WTC11 (cell line): Measurements from ENCODE around the gene TMEM225B. TPM values are rescaled to one million over a fixed set of nuclear protein-coding genes. Genes with fewer than 3 reads are reported as not detected.
A peak's percentile ranks its signal among the peaks of the same experiment; 100 is the strongest.

Experiments used
- ATAC-seq: fragments of 200-7000 bp; cut with Tn5 transposase; 2 replicates; pipeline ENCODE4 v1.10.0; 2021; ENCODE audit warnings: mild to moderate bottlenecking, moderate library complexity
- CTCF ChIA-PET: fragments of 300-600 bp; sonication (Branson Sonifier 250); formaldehyde crosslinking; loops from one replicate; lab custom pipeline; 2021; ENCODE audit warnings: antibody characterized with exemption; lab: Charles Lee
- POLR2A ChIA-PET: fragments of 350-600 bp; sonication (Branson Sonifier 250); formaldehyde crosslinking; loops from one replicate; lab custom pipeline; 2021; ENCODE audit warnings: antibody characterized with exemption; lab: Charles Lee
- DNase-seq: peaks from one replicate; pipeline ENCODE4 v3.0.0; 2021; ENCODE audit warnings: low spot score
- H3K27ac Mint-ChIP-seq: 2 replicates; pipeline ENCODE4 v1.8.0; 2021; ENCODE audit warnings: mixed read lengths
- H3K27me3 Mint-ChIP-seq: 2 replicates; pipeline ENCODE4 v1.8.0; 2021; ENCODE audit warnings: low read depth, mild to moderate bottlenecking, moderate library complexity, mixed read lengths
- H3K36me3 Mint-ChIP-seq: 2 replicates; pipeline ENCODE4 v1.8.0; 2021; ENCODE audit warnings: mixed read lengths
- H3K4me1 Mint-ChIP-seq: 2 replicates; pipeline ENCODE4 v1.8.0; 2022; ENCODE audit warnings: mixed read lengths
- H3K4me3 Mint-ChIP-seq: 2 replicates; pipeline ENCODE4 v1.8.0; 2021; ENCODE audit warnings: mild to moderate bottlenecking, moderate library complexity, mixed read lengths
- H3K9me3 Mint-ChIP-seq: 2 replicates; pipeline ENCODE4 v1.8.0; 2021; ENCODE audit warnings: mixed read lengths
- ATF1 ChIP-seq: sonication (generic); formaldehyde crosslinking; IDR thresholded peaks from 2 replicates; pipeline ENCODE4 v1.8.1; 2023; ENCODE audit warnings: mild to moderate bottlenecking, moderate library complexity, missing genetic modification reagents
- CREB1 ChIP-seq: sonication (generic); formaldehyde crosslinking; IDR thresholded peaks from 2 replicates; pipeline ENCODE4 v1.8.0; 2023; ENCODE audit warnings: mild to moderate bottlenecking, missing genetic modification reagents
- ELF4 ChIP-seq: sonication (generic); formaldehyde crosslinking; IDR thresholded peaks from 2 replicates; pipeline ENCODE4 v1.8.1; 2022; ENCODE audit warnings: low read depth, mild to moderate bottlenecking, moderate library complexity, missing genetic modification reagents
- ETV6 ChIP-seq: sonication (generic); formaldehyde crosslinking; IDR thresholded peaks from 2 replicates; pipeline ENCODE4 v1.8.1; 2022; ENCODE audit warnings: mild to moderate bottlenecking, missing genetic modification reagents
- FOXK1 ChIP-seq: sonication (generic); formaldehyde crosslinking; IDR thresholded peaks from 2 replicates; pipeline ENCODE4 v1.8.0; 2022; ENCODE audit warnings: mild to moderate bottlenecking, moderate library complexity, missing genetic modification reagents
- FOXP1 ChIP-seq: sonication (generic); formaldehyde crosslinking; IDR thresholded peaks from 2 replicates; pipeline ENCODE4 v1.8.0; 2022; ENCODE audit warnings: missing genetic modification reagents, mild to moderate bottlenecking, moderate library complexity, borderline replicate concordance
- GABPB1 ChIP-seq: sonication (generic); formaldehyde crosslinking; IDR thresholded peaks from 2 replicates; pipeline ENCODE4 v1.8.1; 2023; ENCODE audit warnings: mild to moderate bottlenecking, missing genetic modification reagents
- GRHL2 ChIP-seq: fragments of 250-450 bp; sonication (Bioruptor Pico); IDR thresholded peaks from 2 replicates; pipeline ENCODE4 v1.8.0; 2022; ENCODE audit warnings: mild to moderate bottlenecking, moderate library complexity; ENCODE audit not compliant: insufficient replicate concordance, severe bottlenecking
- GTF2I ChIP-seq: fragments of 250-450 bp; sonication (Bioruptor Pico); conservative IDR thresholded peaks from 2 replicates; pipeline ENCODE4 v1.4.0; 2021; ENCODE audit warnings: mild to moderate bottlenecking
- HMGA2 ChIP-seq: fragments of 250-450 bp; sonication (Bioruptor Pico); IDR thresholded peaks from 2 replicates; pipeline ENCODE4 v1.4.0; 2021; ENCODE audit warnings: mild to moderate bottlenecking, moderate library complexity
- MYBL2 ChIP-seq: sonication (generic); formaldehyde crosslinking; IDR thresholded peaks from 2 replicates; pipeline ENCODE4 v1.8.1; 2023; ENCODE audit warnings: mild to moderate bottlenecking, moderate library complexity, missing genetic modification reagents
- SP1 ChIP-seq: sonication (generic); formaldehyde crosslinking; conservative IDR thresholded peaks from 2 replicates; pipeline ENCODE4 v1.8.1; 2022; ENCODE audit warnings: missing genetic modification reagents
- ZNF121 ChIP-seq: sonication (generic); formaldehyde crosslinking; IDR thresholded peaks from 2 replicates; pipeline ENCODE4 v1.8.0; 2023; ENCODE audit warnings: missing genetic modification reagents
- ZNF416 ChIP-seq: fragments of 250-450 bp; sonication (Bioruptor Pico); IDR thresholded peaks from 2 replicates; pipeline ENCODE4 v1.9.0; 2021; ENCODE audit warnings: mild to moderate bottlenecking, inconsistent platforms
- ZNF671 ChIP-seq: fragments of 250-450 bp; sonication (Bioruptor Pico); IDR thresholded peaks from 2 replicates; pipeline ENCODE4 v1.8.0; 2021; ENCODE audit warnings: mild to moderate bottlenecking
- total RNA-seq: library from RNA; stranded (reverse); gene quantifications from 3 replicates; pipeline ENCODE4 v1.2.3, GENCODE V29; 2021
- TF ChIP-seq, protein P1 (sequence below): sonication (generic); formaldehyde crosslinking; IDR thresholded peaks from 2 replicates; pipeline ENCODE4 v1.8.1; 2023; ENCODE audit warnings: mild to moderate bottlenecking, missing genetic modification reagents, borderline replicate concordance
- TF ChIP-seq, protein P2 (sequence below): sonication (generic); formaldehyde crosslinking; IDR thresholded peaks from 2 replicates; pipeline ENCODE4 v1.8.1; 2023; ENCODE audit warnings: mild to moderate bottlenecking, missing genetic modification reagents
- TF ChIP-seq, protein P3 (sequence below): sonication (generic); formaldehyde crosslinking; IDR thresholded peaks from 2 replicates; pipeline ENCODE4 v1.8.1; 2023; ENCODE audit warnings: mild to moderate bottlenecking, missing genetic modification reagents, moderate library complexity
- TF ChIP-seq, protein P4 (sequence below): sonication (generic); formaldehyde crosslinking; IDR thresholded peaks from 2 replicates; pipeline ENCODE4 v1.8.1; 2022; ENCODE audit warnings: mild to moderate bottlenecking, missing genetic modification reagents, moderate library complexity, borderline replicate concordance
- TF ChIP-seq, protein P5 (sequence below): sonication (generic); formaldehyde crosslinking; IDR thresholded peaks from 2 replicates; pipeline ENCODE4 v1.8.0; 2023; ENCODE audit warnings: missing genetic modification reagents, mild to moderate bottlenecking, borderline replicate concordance

TMEM225B gene
- total RNA-seq, 1 experiment from 2014 or later: 0.81 TPM

DNA sequence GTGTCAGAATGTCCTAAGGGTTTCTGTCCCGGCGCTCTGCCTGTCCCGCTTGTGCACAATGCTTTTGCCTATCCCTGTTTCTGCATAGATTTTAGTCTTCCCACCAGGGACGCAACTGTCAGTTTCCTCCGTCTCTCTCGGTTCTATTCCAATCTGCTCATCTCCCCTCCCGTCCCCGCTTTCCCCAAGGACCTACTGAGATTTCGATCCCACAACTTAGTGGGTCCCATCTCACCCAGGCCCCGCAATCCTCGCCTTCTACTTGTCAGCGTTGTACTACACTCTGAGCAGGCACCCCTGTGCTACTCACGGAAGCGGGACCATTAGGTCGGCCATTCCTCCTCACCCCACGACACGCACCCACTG, 40.1 kb upstream of the TMEM225B start:
- H3K4me1 Mint-ChIP-seq: peaks cover 11% of the 10 kb centered on the region
- no peak for ATAC-seq
- peaks cover 29% of the 10 kb centered on the region for H3K36me3 Mint-ChIP-seq
- H3K27me3 Mint-ChIP-seq: no peaks in the 10 kb centered on the region
- H3K4me3 Mint-ChIP-seq: peak overlapping the region; percentile 98
- ChIA-PET POLR2A (interaction anchor here (0.6 to 2.6 kb wide), 4 partner anchors 35 to 83 kb away, joined by 3 to 8 read pairs (median 3); partner anchors contain the start of gene ZNF394), CTCF (interaction anchor here (1.9 to 3.7 kb wide), 3 partner anchors 23 to 59 kb away, joined by 7 to 16 read pairs (median 15); partner anchors contain the start of gene ZSCAN25)
- peak overlapping the region; percentile 94 for H3K27ac Mint-ChIP-seq
- H3K9me3 Mint-ChIP-seq: no peaks in the 10 kb centered on the region
- TF ChIP-seq HMGA2: no peak
- no peak for DNase-seq

DNA sequence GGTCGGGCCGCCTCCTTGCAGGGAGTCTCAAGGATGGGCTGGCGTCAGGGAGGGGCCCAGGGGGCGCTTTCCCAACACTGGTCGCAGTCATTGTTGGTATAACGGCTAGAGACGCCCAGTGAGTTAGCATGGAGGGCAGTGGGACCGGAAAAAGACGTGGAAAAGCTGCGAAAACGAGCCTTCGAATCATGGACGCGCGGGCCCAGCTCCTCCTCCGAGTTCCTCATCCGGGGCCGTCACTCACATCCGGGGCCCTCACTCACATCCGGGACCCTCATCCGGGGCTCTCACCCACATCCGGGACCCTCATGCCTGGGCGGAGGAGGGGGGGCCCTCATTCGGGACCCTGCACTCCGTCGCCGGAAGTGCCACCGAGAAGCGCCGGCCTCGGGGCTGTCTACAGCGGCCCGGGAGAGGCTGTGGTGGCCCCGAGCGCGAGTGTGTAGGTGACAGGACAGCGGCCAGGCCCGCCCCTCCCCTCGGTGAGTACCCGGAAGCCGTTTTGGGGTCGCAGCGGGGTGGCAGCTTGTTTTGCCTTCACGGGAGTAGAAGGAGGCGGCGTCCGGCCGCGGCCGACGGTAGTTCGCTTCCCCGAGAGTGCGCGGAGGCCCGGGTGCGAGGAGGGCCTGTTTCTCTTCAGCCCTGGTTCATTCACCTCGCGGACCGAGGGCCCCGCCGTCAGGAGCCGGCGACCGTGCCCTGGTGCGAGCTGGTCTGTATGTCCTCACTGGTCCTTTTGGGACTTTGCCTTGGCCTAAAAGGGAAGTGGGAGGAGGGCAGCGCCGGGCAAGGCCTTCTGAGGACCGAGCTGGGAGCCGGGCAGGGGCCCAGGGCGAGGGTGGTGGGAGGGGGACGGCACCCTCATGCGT, 39.5 kb upstream of the TMEM225B start, which contains the start of gene ZNF655:
Gene ZNF655 (plus strand): TSS at position 337 of the 869 bp plus-strand sequence. CDS start 1,918 bp downstream, outside the sequence.
- H3K4me1 Mint-ChIP-seq: peaks cover 11% of the 10 kb centered on the region
- peak within 1 kb of the TSS; percentile 98 for H3K4me3 Mint-ChIP-seq
- H3K36me3 Mint-ChIP-seq: peaks cover 31% of the 10 kb centered on the region
- CTCF ChIA-PET: interaction anchor here (0.6 to 3.7 kb wide), 4 partner anchors 22 to 322 kb away, joined by 4 to 16 read pairs (median 11); partner anchors contain the start of gene ZSCAN25
- POLR2A ChIA-PET: interaction anchor here (0.6 to 2.6 kb wide), 5 partner anchors 35 to 150 kb away, joined by 3 to 8 read pairs (median 3); partner anchors contain the start of genes BUD31, PDAP1 and ZNF394
- peak; percentile 97 for ATAC-seq
- peak; percentile 94 for DNase-seq
- no peaks in the 10 kb centered on the region for H3K9me3 Mint-ChIP-seq
- peak within 1 kb of the TSS; percentile 94 for H3K27ac Mint-ChIP-seq
- H3K27me3 Mint-ChIP-seq: no peaks in the 10 kb centered on the region
- TF ChIP-seq, protein P1, sequence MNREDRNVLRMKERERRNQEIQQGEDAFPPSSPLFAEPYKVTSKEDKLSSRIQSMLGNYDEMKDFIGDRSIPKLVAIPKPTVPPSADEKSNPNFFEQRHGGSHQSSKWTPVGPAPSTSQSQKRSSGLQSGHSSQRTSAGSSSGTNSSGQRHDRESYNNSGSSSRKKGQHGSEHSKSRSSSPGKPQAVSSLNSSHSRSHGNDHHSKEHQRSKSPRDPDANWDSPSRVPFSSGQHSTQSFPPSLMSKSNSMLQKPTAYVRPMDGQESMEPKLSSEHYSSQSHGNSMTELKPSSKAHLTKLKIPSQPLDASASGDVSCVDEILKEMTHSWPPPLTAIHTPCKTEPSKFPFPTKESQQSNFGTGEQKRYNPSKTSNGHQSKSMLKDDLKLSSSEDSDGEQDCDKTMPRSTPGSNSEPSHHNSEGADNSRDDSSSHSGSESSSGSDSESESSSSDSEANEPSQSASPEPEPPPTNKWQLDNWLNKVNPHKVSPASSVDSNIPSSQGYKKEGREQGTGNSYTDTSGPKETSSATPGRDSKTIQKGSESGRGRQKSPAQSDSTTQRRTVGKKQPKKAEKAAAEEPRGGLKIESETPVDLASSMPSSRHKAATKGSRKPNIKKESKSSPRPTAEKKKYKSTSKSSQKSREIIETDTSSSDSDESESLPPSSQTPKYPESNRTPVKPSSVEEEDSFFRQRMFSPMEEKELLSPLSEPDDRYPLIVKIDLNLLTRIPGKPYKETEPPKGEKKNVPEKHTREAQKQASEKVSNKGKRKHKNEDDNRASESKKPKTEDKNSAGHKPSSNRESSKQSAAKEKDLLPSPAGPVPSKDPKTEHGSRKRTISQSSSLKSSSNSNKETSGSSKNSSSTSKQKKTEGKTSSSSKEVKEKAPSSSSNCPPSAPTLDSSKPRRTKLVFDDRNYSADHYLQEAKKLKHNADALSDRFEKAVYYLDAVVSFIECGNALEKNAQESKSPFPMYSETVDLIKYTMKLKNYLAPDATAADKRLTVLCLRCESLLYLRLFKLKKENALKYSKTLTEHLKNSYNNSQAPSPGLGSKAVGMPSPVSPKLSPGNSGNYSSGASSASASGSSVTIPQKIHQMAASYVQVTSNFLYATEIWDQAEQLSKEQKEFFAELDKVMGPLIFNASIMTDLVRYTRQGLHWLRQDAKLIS (CRISPR knock-in tag): no peak
- TF ChIP-seq FOXK1 (0 out of 2 replicates have a peak, but pooled peaks have one; percentile 9), SP1 (CRISPR knock-in tag) (peak; percentile 77), ZNF671 (CRISPR knock-in tag) (no peak), ZNF416 (CRISPR knock-in tag) (0 out of 2 replicates have a peak, but pooled peaks have one; percentile 10), ZNF121 (CRISPR knock-in tag) (no peak), GTF2I (CRISPR knock-in tag) (0 out of 2 replicates have a peak, but pooled peaks have one; percentile 45), CREB1 (CRISPR knock-in tag) (no peak; the same call in 1 of the 2 replicates), MYBL2 (CRISPR knock-in tag) (peak; percentile 20; the same call in 1 of the 2 replicates), GABPB1 (CRISPR knock-in tag) (peak; percentile 23; the same call in 1 of the 2 replicates), ATF1 (CRISPR knock-in tag) (0 out of 2 replicates have a peak, but pooled peaks have one; percentile 33), ELF4 (CRISPR knock-in tag) (no peak), FOXP1 (peak; percentile 9; the same call in 1 of the 2 replicates), ETV6 (CRISPR knock-in tag) (peak; percentile 59; the same call in 1 of the 2 replicates), GRHL2 (CRISPR knock-in tag) (no peak)
- TF ChIP-seq, protein P2, sequence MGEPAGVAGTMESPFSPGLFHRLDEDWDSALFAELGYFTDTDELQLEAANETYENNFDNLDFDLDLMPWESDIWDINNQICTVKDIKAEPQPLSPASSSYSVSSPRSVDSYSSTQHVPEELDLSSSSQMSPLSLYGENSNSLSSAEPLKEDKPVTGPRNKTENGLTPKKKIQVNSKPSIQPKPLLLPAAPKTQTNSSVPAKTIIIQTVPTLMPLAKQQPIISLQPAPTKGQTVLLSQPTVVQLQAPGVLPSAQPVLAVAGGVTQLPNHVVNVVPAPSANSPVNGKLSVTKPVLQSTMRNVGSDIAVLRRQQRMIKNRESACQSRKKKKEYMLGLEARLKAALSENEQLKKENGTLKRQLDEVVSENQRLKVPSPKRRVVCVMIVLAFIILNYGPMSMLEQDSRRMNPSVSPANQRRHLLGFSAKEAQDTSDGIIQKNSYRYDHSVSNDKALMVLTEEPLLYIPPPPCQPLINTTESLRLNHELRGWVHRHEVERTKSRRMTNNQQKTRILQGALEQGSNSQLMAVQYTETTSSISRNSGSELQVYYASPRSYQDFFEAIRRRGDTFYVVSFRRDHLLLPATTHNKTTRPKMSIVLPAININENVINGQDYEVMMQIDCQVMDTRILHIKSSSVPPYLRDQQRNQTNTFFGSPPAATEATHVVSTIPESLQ (CRISPR knock-in tag): no peak
- TF ChIP-seq, protein P3, sequence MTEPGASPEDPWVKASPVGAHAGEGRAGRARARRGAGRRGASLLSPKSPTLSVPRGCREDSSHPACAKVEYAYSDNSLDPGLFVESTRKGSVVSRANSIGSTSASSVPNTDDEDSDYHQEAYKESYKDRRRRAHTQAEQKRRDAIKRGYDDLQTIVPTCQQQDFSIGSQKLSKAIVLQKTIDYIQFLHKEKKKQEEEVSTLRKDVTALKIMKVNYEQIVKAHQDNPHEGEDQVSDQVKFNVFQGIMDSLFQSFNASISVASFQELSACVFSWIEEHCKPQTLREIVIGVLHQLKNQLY (CRISPR knock-in tag): 0 out of 2 replicates have a peak, but pooled peaks have one; percentile 43
- TF ChIP-seq, protein P4, sequence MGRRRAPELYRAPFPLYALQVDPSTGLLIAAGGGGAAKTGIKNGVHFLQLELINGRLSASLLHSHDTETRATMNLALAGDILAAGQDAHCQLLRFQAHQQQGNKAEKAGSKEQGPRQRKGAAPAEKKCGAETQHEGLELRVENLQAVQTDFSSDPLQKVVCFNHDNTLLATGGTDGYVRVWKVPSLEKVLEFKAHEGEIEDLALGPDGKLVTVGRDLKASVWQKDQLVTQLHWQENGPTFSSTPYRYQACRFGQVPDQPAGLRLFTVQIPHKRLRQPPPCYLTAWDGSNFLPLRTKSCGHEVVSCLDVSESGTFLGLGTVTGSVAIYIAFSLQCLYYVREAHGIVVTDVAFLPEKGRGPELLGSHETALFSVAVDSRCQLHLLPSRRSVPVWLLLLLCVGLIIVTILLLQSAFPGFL (CRISPR knock-in tag): 0 out of 2 replicates have a peak, but pooled peaks have one; percentile 13
- TF ChIP-seq, protein P5, sequence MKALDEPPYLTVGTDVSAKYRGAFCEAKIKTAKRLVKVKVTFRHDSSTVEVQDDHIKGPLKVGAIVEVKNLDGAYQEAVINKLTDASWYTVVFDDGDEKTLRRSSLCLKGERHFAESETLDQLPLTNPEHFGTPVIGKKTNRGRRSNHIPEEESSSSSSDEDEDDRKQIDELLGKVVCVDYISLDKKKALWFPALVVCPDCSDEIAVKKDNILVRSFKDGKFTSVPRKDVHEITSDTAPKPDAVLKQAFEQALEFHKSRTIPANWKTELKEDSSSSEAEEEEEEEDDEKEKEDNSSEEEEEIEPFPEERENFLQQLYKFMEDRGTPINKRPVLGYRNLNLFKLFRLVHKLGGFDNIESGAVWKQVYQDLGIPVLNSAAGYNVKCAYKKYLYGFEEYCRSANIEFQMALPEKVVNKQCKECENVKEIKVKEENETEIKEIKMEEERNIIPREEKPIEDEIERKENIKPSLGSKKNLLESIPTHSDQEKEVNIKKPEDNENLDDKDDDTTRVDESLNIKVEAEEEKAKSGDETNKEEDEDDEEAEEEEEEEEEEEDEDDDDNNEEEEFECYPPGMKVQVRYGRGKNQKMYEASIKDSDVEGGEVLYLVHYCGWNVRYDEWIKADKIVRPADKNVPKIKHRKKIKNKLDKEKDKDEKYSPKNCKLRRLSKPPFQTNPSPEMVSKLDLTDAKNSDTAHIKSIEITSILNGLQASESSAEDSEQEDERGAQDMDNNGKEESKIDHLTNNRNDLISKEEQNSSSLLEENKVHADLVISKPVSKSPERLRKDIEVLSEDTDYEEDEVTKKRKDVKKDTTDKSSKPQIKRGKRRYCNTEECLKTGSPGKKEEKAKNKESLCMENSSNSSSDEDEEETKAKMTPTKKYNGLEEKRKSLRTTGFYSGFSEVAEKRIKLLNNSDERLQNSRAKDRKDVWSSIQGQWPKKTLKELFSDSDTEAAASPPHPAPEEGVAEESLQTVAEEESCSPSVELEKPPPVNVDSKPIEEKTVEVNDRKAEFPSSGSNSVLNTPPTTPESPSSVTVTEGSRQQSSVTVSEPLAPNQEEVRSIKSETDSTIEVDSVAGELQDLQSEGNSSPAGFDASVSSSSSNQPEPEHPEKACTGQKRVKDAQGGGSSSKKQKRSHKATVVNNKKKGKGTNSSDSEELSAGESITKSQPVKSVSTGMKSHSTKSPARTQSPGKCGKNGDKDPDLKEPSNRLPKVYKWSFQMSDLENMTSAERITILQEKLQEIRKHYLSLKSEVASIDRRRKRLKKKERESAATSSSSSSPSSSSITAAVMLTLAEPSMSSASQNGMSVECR (CRISPR knock-in tag): peak; percentile 93; the same call in 1 of the 2 replicates
